ENCODE data around the gene EFNA5.

EFNA5 gene

GRCh38 chr5:107541400-107541799 is 129.3 kb downstream of the EFNA5 start:
- no peak for DNase-seq

- peak in 1 of 2 donors; percentile 7 for DNase-seq
Observed at GRCh38 chr5:107539726-107540330, 130.9 kb downstream of the EFNA5 start.

DNA sequence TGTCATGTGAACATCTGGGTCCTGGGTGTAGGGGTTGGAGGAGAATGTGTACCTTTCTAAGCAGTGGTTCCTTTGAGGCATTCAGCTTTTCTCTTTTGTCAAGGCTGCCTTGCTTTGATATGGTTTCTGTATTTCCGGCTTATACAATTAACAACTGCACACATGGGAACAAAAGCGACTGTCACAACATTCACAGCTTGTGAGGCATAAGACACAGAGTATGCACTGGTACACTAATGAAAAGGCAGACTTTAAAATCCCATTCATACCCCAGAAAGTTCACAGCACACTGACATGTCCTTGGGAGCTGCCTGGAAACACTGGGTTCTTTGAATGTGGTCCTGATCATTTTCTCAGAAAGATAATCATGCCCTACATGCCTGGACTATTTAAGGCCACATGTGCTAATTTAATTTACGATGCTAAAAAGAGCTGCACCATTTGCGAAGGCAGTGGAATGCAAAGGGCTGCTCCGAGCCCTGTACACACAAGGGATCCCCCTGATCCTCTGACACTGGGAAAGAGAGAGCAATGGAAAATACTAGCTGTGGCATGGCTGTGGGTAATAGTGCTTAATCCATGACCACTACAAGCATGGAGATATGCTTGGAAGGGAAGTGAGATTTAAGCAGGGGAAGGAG is 131.8 kb downstream of the EFNA5 start:
- no peak for DNase-seq

GRCh38 chr5:107538331-107538730 is 132.4 kb downstream of the EFNA5 start:
- no peak for DNase-seq

DNA sequence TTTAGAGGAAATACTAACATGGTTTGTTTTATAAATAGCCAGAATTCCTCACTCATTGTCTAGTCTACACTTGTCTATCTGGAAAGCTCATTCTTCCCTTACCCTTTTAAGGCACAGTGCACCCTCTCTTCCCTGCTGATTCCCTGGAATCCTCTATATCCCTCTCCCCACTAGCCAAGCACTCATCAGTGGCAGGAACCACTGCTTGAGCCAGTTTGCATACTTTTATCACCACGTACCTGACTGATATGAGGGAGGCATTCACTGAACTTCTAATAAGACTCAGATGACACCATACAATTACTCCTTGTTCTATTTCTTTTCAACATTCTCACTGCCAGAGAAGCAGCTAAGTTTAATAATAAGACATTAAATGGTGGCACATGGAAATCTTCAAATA is 134.9 kb downstream of the EFNA5 start:
- DNase-seq = no peak

DNA sequence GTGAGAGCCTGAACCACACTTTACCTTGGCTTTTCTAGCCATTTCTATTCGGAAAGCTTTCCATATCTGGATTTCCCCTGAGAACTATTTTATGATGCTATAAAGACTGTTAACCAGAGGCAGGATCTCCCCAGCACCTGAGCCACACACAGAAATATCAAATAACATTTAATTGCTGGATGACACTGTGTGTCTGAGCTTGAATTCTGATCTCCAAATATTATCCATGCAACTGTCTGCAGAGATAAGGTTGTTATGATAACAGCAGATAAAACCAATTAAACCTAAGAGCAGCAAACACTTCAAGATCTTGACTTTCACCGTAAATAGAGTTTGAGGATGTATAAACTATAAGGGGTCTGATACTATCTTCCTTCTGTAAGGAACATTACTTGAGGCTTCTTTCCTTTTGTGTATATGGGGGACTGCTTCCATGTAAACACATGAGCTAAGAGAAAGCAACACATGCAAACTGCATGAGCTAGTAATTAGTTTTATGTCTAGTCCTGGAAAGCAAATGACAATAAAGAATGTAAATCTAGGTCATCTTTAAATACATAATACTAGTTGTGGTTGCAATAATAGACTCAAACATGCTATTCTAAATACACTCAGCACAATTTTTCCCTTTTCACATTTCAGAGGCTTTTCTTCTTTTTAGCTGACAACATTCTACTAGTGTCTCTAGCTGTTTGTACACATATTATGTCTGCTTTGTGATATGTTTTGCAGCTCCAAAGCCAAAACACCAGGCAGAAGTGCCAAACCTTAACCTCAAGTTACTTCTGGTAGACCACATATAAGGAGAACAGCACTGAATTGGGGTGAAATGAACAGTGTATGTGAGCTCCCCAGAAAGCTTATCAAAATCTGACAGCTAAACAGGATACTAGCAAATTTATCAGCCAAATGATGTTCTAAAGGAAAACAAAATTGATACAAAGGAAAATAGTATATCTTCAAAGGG is 136.5 kb downstream of the EFNA5 start:
- DNase-seq = peak in 1 of 2 donors; percentile 23

DNA sequence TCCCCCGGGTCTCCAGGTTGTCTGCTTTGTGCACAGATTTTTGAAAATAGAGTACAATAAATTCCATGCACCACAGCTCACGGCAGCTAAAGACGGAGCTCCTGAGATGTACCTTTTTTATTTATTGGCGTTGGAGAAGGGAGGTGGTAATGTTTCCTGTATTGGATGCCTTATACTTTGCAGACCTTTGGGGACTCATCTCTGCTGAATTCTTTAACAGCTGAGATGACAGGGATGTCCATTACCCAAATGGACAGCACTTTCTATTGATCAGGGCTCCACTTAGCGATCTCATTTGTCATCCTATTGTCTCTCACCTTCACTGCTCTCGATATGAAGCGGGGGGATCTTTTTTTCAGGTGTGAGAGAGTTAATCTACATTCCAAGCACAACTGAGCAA is 137.8 kb downstream of the EFNA5 start:
- DNase-seq = no peak

GRCh38 chr5:107532169-107532878 is 138.4 kb downstream of the EFNA5 start:
- no peak for DNase-seq

- DNase-seq = no peak
Observed at GRCh38 chr5:107531308-107531707, 139.4 kb downstream of the EFNA5 start.

DNA sequence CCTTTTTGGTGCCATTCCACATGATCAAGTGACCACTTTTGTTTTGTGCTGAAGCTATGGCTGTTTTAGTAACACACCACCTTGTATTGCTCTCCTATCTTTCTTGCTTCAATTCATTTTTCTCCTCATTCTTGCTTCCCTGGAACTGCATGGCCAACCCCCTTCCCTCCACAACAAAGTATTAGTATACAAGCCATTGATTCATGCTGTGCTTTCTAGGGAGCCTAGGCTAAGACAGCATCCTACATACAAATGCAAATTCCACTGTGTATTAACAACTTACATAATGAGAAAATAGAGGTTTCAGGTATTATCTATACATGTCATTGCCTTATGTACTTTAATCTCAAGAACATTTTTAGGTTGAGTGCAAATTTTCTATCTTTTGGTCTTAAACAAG is 141.1 kb downstream of the EFNA5 start:
- DNase-seq = no peak

- no peak for DNase-seq
Observed at GRCh38 chr5:107526270-107526937, 144.3 kb downstream of the EFNA5 start.

GRCh38 chr5:107524111-107524510 is 146.6 kb downstream of the EFNA5 start:
- no peak for DNase-seq

DNA sequence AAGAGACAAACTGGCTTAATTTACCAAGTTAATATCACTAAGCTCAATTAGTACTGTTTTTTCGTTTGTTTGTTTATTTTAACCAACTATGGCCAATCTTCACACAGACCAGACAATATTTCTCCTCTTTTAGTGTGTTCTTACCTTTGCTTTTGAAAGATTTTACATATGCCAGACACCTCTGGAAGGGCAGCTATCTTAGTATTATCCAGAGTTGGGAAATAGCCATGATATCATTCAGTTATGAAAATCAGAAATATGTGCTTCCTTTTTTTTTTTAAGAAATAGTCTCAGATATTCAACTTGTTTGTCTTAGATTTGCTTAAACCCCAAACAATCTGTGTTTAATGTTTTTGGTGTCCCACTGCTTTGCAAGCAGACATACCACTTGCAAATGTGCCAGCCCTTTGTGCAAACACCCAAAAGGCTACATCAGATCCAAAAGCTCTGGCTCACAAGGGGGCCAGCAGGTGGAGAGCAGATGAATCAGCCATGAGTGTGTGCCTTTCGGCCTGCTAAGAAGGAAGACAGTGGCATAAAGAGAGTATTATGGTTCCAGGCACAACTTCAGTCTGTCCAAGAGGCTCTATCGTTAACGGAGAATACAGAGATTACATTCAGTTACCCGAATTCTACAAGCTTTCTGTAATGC is 147.6 kb downstream of the EFNA5 start:
- DNase-seq = no peak

DNA sequence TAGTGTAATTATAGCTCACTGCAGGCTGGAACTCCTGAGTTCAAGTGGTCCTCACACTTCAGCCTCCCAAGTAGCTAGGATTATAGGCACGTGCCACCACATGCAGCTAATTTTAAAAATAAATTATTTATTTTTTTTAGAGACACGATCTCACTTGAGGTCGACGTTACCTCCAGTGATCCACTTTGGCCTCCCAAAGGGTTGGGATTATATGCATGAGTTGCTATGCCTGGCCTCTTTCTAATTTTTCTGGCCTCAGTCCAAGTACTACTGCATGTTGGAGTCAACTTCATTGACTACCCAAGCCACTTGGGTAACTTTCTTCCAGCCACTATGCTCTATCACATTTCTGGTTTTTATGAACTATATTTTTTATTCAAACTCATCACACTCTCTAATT is 148.3 kb downstream of the EFNA5 start:
- DNase-seq = no peak

DNA sequence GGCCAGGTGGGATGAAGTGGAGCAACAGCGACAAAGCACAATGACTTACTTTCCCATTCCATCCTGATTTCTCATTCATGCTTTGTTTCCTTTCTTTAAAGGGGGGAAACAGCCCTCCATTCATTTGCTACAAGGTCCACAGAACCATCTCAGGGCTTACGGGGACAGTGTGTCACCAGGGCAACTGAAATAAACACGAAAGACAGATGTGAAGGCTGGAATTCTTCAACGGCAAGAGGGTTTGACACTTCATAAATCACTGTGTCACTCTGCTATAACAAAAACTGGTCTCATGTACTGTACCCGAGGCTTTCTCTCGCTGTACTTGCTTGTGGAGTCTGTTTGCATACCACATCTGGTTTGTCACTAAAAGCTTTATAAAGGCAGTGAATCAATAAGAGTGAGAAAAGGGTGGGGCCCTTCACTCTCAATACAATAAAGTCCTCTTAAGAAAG is 150.8 kb downstream of the EFNA5 start:
- peak in 1 of 2 donors; percentile 32 for DNase-seq

DNA sequence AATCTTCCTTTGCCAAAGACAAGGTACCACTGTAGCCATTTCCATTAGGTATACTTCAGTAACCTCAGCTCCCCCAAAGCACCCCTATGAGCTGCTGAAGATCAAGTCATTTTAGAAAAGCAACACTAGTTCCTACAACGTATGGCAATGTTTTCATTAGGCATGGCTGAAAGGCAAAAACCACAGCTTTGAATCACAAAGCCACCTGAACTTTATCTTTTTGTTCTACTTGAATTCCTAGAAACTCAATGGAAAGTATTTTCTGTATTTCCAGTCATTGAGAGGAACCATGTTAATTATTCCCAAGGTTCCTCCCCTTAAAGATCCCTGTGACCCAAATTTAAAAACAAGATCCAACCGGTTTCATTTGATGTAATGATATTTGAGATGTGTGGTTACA is 152.1 kb downstream of the EFNA5 start:
- no peak for DNase-seq

DNA sequence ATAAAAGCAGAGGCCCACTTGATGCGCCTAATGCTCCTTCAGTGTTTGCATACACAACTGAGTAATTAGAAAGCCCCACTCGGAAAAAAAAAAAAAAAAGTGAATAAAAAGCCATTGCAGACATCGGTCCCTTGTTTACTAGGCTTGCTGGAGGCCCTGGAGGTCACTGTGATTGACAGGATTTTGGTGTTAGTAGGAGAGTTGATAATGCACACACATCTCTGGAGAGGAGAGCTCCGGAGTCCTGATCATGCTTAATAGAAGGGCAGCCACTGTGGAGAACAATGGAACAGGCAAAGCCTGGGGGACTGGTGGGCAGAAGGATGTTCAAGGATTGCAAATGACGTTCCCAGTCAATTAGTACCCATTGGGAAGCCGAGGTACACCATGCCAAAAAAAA is 152.5 kb downstream of the EFNA5 start:
- DNase-seq = no peak

GRCh38 chr5:107517185-107518033 is 153.3 kb downstream of the EFNA5 start:
- DNase-seq = no peak

DNA sequence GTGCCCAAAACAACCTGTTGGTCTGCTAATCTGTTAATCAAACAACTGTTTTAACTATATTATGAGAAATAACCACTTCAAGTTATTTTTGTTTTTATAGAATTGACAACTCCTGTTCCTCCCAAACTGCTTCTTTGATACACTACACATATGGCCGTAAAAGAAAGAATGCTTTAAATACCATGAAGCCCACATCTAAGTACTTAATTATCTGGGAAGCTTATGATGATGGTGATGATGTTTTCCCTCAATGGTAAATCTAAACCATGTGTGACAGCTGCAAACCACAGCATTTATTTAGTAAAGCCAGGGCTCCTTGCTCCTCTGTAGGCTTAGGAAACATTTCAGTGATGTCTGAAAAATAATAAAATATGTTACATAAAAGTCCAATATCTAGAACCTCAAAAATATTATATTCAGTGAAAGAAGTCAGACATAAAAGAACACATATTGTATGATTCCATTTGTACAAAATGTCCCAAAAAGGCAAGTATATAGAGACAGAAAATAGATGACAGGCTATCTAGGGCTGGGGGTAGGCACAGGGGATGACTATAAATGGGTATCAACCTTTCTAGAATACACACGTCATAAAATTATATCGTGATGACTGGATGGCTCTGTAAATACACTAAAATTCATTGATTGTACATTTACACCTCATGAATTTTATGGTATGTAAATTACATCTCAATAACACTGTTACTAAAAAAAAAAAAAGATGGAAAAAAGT is 154.1 kb downstream of the EFNA5 start:
- DNase-seq = no peak

DNA sequence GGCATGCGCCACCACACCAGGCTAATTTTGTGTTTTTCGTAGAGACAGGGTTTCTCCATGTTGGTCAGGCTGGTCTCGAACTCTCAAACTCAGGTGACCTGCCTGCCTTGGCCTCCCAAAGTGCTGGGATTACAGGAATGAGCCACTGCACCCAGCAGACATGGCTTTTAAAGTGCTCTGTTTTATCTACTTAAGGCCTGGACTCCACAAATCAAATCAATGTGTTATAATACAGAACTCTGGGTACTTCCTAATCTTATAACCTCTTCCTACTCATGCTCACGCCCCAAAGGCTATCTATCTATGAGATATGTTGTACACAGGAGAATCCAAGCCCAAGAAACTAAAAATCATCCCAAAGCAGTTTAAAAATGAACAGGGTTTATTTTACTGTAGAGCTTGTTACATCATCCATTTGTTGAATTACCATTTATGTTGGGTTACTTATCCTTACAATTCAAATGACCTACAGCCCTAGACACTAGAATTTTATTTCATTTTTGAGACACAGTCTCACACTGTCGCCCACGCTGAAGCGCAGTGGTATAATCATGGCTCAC is 155.1 kb downstream of the EFNA5 start:
- DNase-seq = no peak

All from CD4-positive, alpha-beta T cell treated with Interleukin-4 for 1 hour (primary cell).